Breast epithelium (tissue), 4 donors: Measurements from ENCODE around the gene LDHB. TPM values are rescaled to one million over a fixed set of nuclear protein-coding genes. Genes with fewer than 3 reads are reported as not detected.
"Not testable (repeated sequence)": the region's sequence is repeated elsewhere in the genome, so short reads cannot be mapped to it uniquely, and the experiment has no call there.

Experiments used
- DNase-seq, 2 donors: peaks; one replicate each; pipeline ENCODE4 v3.0.0-alpha.2; 2019; ENCODE audit warnings: low spot score in 2 of 2
- H3K27ac ChIP-seq, 2 donors: fragments of 200-600 bp; sonication (generic) in 1 of 2; one replicate each; pipeline ENCODE4 v1.5.1; 2016 to 2019; ENCODE audit warnings: mild to moderate bottlenecking in 1 of 2
- H3K27me3 ChIP-seq, 2 donors: fragments of 200-600 bp; sonication (generic) in 1 of 2; one replicate each; pipeline versions ENCODE4 v1.5.1 to v1.6.0; 2017 to 2019; ENCODE audit warnings: control low read depth in 1 of 2, mild to moderate bottlenecking in 1 of 2
- H3K36me3 ChIP-seq: fragments of 200-600 bp; one replicate; pipeline ENCODE4 v1.5.1; 2019
- H3K4me1 ChIP-seq, 2 donors: fragments of 200-600 bp; sonication (generic); one replicate each; pipeline ENCODE4 v1.5.1; 2016 to 2019; ENCODE audit warnings: control low read depth in 1 of 2
- H3K4me3 ChIP-seq, 3 donors: fragments of 200-600 bp; sonication (generic); 1 replicate in 2 of 3; 2 replicates in 1 of 3; pipeline ENCODE4 v1.5.1; 2016 to 2019; ENCODE audit warnings: mild to moderate bottlenecking in 3 of 3, moderate library complexity in 2 of 3
- H3K9me3 ChIP-seq, 2 donors: fragments of 200-600 bp; sonication (generic) in 1 of 2; one replicate each; pipeline ENCODE4 v1.5.1; 2016 to 2019; ENCODE audit warnings: control low read depth in 1 of 2
- POLR2A ChIP-seq: fragments of 450-650 bp; IDR thresholded peaks from one replicate; pipeline ENCODE4 v1.6.1; 2016; ENCODE audit warnings: antibody characterized with exemption, mild to moderate bottlenecking, moderate library complexity
- POLR2AphosphoS5 ChIP-seq, 3 donors: sonication (generic); formaldehyde crosslinking; IDR thresholded peaks; one replicate each; pipeline ENCODE4 v1.6.1; 2017; ENCODE audit warnings: antibody characterized with exemption in 3 of 3
- intact Hi-C: fragments of 100-400 bp; cut with DNase I; formaldehyde crosslinking; loops from one replicate; pipeline ENCODE4 v1.15.1; 2023; ENCODE audit warnings: low total_unique reads
- total RNA-seq, 3 donors: library from RNA; depleted of rRNA; stranded (reverse); fragments of >200 nt; gene quantifications; one replicate each; pipeline ENCODE4 v1.1.0, GENCODE V29; 2016
- TF ChIP-seq, protein P1 (sequence below), 3 donors: fragments of 450-650 bp; IDR thresholded peaks; one replicate each; pipeline ENCODE4 v1.5.1; 2016 to 2017; ENCODE audit warnings: antibody characterized with exemption in 3 of 3, mild to moderate bottlenecking in 3 of 3, moderate library complexity in 3 of 3

LDHB gene
- total RNA-seq, 3 donors from 2014 or later = 235 to 1,093 (median 257) TPM

DNA sequence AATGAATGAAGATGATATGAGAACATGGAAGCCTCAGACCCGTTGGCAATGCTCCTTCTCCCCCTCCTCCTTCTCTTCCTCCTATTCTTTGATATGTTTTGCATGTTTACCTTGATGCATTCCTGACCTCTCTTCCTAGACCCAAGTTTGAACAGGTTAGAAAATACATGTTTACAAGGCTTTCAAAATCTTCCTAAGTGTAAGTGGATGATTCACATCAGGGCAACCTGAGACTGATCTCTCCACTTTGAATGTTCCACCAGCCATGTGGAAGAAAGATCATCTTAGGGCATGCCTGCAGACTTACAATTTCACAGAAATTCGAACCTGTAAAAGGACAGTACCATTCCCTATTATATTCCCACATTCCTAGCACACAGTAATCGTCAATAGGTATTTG is 18.0 kb upstream of the LDHB start:
- H3K4me3 ChIP-seq = no peak overlapping the region
- no peak for DNase-seq
- H3K9me3 ChIP-seq = no peaks in the 10 kb centered on the region
- intact Hi-C loops = no loop called here
- TF ChIP-seq, protein P1, sequence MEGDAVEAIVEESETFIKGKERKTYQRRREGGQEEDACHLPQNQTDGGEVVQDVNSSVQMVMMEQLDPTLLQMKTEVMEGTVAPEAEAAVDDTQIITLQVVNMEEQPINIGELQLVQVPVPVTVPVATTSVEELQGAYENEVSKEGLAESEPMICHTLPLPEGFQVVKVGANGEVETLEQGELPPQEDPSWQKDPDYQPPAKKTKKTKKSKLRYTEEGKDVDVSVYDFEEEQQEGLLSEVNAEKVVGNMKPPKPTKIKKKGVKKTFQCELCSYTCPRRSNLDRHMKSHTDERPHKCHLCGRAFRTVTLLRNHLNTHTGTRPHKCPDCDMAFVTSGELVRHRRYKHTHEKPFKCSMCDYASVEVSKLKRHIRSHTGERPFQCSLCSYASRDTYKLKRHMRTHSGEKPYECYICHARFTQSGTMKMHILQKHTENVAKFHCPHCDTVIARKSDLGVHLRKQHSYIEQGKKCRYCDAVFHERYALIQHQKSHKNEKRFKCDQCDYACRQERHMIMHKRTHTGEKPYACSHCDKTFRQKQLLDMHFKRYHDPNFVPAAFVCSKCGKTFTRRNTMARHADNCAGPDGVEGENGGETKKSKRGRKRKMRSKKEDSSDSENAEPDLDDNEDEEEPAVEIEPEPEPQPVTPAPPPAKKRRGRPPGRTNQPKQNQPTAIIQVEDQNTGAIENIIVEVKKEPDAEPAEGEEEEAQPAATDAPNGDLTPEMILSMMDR (IDR thresholded peaks at IDR 0.05) = no peak
- no peak for TF ChIP-seq POLR2A
- TF ChIP-seq POLR2AphosphoS5 (IDR thresholded peaks at IDR 0.05) = no peak
- no peak overlapping the region for H3K27ac ChIP-seq
- H3K4me1 ChIP-seq = no peaks in the 10 kb centered on the region
- H3K27me3 ChIP-seq = no peaks in the 10 kb centered on the region
- H3K36me3 ChIP-seq = no peaks in the 10 kb centered on the region

DNA sequence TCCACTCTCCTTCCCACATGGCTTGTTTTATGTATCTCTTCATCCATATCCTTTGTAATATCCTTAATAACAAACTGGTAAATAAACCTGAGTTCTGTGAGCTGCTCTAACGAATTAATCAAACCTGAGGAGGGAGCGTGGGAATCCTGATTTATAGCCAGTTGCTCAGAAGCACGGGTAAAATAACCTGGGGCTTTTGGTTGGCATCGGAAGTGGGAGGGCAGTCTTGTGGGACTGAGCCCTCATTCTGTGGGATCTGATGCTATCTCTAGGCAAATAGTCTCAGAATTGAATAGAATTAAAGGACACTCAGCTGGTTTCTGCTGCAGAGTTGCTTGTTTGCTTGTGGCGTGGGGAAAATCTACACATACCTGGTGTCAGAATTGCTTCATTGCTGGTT is 17.5 kb upstream of the LDHB start:
- intact Hi-C loops = no loop called here
- Histone ChIP-seq H3K4me3 (no peak overlapping the region), H3K27ac (no peak overlapping the region), H3K9me3 (no peaks in the 10 kb centered on the region), H3K36me3 (no peaks in the 10 kb centered on the region), H3K27me3 (no peaks in the 10 kb centered on the region), H3K4me1 (no peaks in the 10 kb centered on the region)
- TF ChIP-seq, protein P1 (IDR thresholded peaks at IDR 0.05) = no peak
- TF ChIP-seq POLR2A = no peak
- TF ChIP-seq POLR2AphosphoS5 (IDR thresholded peaks at IDR 0.05) = no peak
- no peak for DNase-seq

DNA sequence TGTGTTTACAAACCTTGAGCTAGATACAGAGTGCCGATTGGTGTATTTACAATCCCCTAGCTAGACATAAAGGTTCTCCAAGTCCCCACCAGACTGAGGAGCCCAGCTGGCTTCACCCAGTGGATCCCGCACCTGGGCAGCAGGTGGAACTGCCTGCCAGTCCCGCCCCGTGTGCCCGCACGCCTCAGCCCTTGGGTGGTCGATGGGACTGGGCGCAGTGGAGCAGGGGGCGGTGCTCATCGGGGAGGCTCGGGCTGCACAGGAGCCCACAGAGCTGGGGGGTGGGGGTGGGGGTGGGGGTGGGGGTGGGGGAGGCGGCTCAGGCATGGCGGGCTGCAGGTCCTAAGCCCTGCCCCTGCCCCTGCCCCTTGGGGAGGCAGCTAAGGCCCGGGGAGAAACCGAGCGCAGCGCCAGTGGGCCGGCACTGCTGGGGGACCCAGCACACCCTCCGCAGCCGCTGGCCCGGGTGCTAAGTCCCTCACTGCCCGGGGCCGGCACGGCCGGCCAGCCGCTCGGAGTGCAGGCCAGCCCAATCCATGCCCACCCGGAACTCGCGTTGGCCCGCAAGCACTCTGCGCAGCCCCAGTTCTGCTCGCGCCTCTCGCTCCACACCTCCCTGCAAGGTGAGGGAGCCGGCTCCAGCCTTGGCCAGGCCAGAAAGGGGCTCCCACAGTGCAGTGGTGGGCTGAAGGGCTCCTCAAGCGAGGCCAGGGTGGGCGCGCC is 16.3 kb upstream of the LDHB start:
- H3K4me1 ChIP-seq, H3K36me3 ChIP-seq, DNase-seq, H3K27me3 ChIP-seq, H3K27ac ChIP-seq, H3K4me3 ChIP-seq, H3K9me3 ChIP-seq, intact Hi-C loops: not testable (repeated sequence)

DNA sequence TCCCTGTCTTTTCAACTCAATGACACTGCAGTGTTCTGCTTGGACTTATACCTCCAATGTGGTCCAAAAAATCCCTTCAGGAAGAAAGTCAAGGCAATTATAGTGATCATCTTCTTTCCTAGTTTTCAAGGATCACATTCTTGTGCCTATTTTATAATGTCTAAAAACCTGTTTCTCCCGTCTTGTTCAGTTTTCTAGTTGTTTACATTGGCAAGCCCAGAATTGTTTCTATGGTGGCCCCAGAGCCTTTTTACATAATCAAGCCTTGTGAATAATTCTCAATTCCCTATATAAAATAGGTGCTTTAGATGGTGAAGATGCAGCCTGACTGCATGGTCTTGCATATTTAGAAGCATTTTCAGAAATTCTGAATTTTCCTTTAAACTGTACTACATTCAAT is 14.5 kb upstream of the LDHB start:
- Histone ChIP-seq H3K36me3 (no peaks in the 10 kb centered on the region), H3K4me3 (no peak overlapping the region), H3K4me1 (no peaks in the 10 kb centered on the region), H3K27me3 (no peaks in the 10 kb centered on the region), H3K9me3 (no peaks in the 10 kb centered on the region), H3K27ac (no peak overlapping the region)
- TF ChIP-seq, protein P1 (IDR thresholded peaks at IDR 0.05) = no peak
- TF ChIP-seq POLR2A (no peak), POLR2AphosphoS5 (IDR thresholded peaks at IDR 0.05) (no peak)
- intact Hi-C loops = no loop called here
- DNase-seq = no peak

DNA sequence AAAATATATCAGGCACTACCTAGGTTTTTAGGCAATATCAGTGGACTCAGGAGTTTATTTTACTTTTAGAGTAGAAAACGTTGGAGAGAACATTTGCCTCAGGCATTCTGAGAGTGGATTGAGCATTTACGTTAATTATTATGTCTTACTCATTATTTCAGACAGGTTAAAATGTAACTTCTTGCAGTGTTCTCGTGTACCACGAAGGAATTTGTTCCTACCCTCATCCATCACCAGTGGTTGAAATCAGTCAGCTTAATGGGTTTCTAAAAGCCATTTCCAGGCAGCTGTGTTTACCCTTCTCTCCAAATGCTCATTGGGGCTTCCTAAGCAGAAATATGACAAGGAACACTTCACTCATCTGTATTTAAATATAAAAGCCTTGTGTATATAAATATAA is 9.1 kb upstream of the LDHB start:
- H3K9me3 ChIP-seq = no peaks in the 10 kb centered on the region
- TF ChIP-seq, protein P1 (IDR thresholded peaks at IDR 0.05) = no peak
- TF ChIP-seq POLR2AphosphoS5 (IDR thresholded peaks at IDR 0.05) = no peak
- TF ChIP-seq POLR2A = no peak
- no peak overlapping the region for H3K27ac ChIP-seq
- H3K4me3 ChIP-seq = no peak overlapping the region
- no peaks in the 10 kb centered on the region for H3K36me3 ChIP-seq
- no peaks in the 10 kb centered on the region for H3K4me1 ChIP-seq
- no peaks in the 10 kb centered on the region for H3K27me3 ChIP-seq
- intact Hi-C loops = no loop called here
- DNase-seq = no peak

DNA sequence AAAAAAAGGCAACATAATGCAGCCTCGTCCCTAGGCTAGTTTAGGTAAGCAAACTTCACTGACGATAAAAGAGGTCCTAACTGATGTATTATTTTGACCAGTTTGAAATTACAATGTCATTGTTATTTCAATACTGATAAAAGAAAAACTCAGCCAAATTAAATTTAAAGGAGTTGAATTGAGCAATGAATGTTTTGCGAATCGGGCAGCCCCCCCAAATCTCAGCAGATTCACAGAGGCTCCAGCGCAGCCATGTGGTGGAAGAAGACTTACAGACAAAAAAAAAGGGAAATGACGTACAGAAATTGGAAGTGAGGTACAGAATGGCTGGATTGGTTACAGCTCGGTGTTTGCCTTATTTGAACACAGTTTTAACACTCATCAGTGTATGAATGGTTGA is 8.2 kb upstream of the LDHB start:
- DNase-seq = no peak
- Histone ChIP-seq H3K4me3 (no peak overlapping the region), H3K9me3 (no peaks in the 10 kb centered on the region), H3K27me3 (no peaks in the 10 kb centered on the region), H3K4me1 (no peaks in the 10 kb centered on the region), H3K36me3 (no peaks in the 10 kb centered on the region), H3K27ac (no peak overlapping the region)
- intact Hi-C loops = no loop called here
- TF ChIP-seq POLR2AphosphoS5 (IDR thresholded peaks at IDR 0.05) = no peak
- TF ChIP-seq POLR2A = no peak
- TF ChIP-seq, protein P1 (IDR thresholded peaks at IDR 0.05) = no peak
